ENCODE data around the gene FAIM2.

DNA sequence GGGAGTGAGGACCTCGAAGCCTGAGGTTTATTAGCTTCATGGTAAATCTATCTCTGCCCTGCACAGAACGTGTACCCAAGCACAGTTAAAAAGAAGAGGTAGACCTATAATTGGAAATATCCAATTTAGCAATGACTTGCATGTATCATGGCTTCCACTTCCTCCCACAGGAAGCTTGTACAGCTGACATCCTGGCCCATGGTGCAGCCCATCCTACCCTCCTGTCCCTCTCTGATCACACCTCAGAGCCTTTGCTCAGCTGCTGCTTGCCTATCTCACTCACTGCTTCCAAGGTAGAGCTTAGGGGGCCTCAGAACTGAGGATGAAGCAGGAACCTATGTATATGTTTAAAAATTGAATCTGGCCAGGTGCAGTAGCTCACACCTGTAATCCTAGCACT lies 56.5 kb downstream of the FAIM2 start:
- TF ChIP-seq, protein P1, sequence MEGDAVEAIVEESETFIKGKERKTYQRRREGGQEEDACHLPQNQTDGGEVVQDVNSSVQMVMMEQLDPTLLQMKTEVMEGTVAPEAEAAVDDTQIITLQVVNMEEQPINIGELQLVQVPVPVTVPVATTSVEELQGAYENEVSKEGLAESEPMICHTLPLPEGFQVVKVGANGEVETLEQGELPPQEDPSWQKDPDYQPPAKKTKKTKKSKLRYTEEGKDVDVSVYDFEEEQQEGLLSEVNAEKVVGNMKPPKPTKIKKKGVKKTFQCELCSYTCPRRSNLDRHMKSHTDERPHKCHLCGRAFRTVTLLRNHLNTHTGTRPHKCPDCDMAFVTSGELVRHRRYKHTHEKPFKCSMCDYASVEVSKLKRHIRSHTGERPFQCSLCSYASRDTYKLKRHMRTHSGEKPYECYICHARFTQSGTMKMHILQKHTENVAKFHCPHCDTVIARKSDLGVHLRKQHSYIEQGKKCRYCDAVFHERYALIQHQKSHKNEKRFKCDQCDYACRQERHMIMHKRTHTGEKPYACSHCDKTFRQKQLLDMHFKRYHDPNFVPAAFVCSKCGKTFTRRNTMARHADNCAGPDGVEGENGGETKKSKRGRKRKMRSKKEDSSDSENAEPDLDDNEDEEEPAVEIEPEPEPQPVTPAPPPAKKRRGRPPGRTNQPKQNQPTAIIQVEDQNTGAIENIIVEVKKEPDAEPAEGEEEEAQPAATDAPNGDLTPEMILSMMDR (IDR thresholded peaks at IDR 0.05 in 4 of 5, conservative IDR thresholded peaks at IDR 0.05 in 1 of 5): no peak
- TF ChIP-seq POLR2A (IDR thresholded peaks at IDR 0.05): no peak
